Endothelial cell of umbilical vein (primary cell): ENCODE data around the gene RNF213. TPM values are rescaled to one million over a fixed set of nuclear protein-coding genes. Genes with fewer than 3 reads are reported as not detected.

Experiments used
- BruUV-seq: library from RNA; stranded (reverse); fragments of 400-500 nt; replicated peaks from 2 replicates; lab custom pipeline; 2021; lab: Mats Ljungman, UMichigan
- CTCF ChIA-PET: fragments of 300-600, 350-600 bp; sonication (Branson Sonifier 250); formaldehyde crosslinking; loops from one replicate; lab custom pipeline; 2021; ENCODE audit warnings: antibody characterized with exemption, inconsistent platforms; lab: Charles Lee
- POLR2A ChIA-PET: fragments of 300-600, 350-600 bp; sonication (Branson Sonifier 250); formaldehyde crosslinking; loops from one replicate; lab custom pipeline; 2021; ENCODE audit warnings: antibody characterized with exemption, inconsistent platforms; lab: Charles Lee
- DNase-seq: peaks from one replicate; pipeline ENCODE4 v3.0.0-alpha.2; 2011; ENCODE audit warnings: low read depth, low spot score
- FAIRE-seq: peaks from 2 replicates; lab custom pipeline; 2011; peaks lifted over from hg19 to GRCh38; lab: Jason Lieb, UNC
- H2AFZ ChIP-seq: 2 replicates; pipeline ENCODE4 v1.6.0; 2012; ENCODE audit warnings: low read depth, low read length, control low read depth, inconsistent platforms
- H3K27ac ChIP-seq: 2 replicates; pipeline ENCODE4 v1.5.1; 2011; ENCODE audit warnings: low read depth, mild to moderate bottlenecking, control low read depth, low read length, moderate library complexity; ENCODE audit not compliant: insufficient read depth
- H3K27me3 ChIP-seq, 2 experiments: 2 replicates each; pipeline versions ENCODE4 v1.6.0 to v1.6.1; 2011; ENCODE audit warnings: low read length in 2 of 2, mixed read lengths in 1 of 2; ENCODE audit not compliant: control insufficient read depth in 2 of 2, insufficient read depth in 2 of 2
- H3K36me3 ChIP-seq, 2 experiments: 2 replicates in 1 of 2; 3 replicates in 1 of 2; pipeline ENCODE4 v1.5.1; 2011; ENCODE audit warnings: low read length in 2 of 2, mild to moderate bottlenecking in 1 of 2, moderate library complexity in 1 of 2; ENCODE audit not compliant: control insufficient read depth in 2 of 2, insufficient read depth in 2 of 2; ENCODE audit errors: extremely low read depth in 1 of 2
- H3K4me1 ChIP-seq: 3 replicates; pipeline ENCODE4 v1.5.1; 2011; ENCODE audit warnings: mild to moderate bottlenecking, low read length; ENCODE audit not compliant: control insufficient read depth, insufficient read depth; ENCODE audit errors: extremely low read depth
- H3K4me2 ChIP-seq: 2 replicates; pipeline ENCODE4 v1.6.1; 2011; ENCODE audit warnings: low read length, control low read depth, mixed read lengths; ENCODE audit not compliant: insufficient read depth
- H3K4me3 ChIP-seq, 3 experiments: fragments of 200-600 bp in 1 of 3; sonication (generic), shearing (Covaris generic) in 1 of 3; replicated peaks in 1 of 3; 2 replicates each; pipeline ENCODE4 v1.5.1; 2011 to 2016; ENCODE audit warnings: control low read depth in 3 of 3, low read length in 3 of 3, mild to moderate bottlenecking in 2 of 3, inconsistent platforms in 1 of 3, low read depth in 1 of 3, moderate library complexity in 1 of 3; ENCODE audit not compliant: insufficient read depth in 1 of 3
- H3K79me2 ChIP-seq: 2 replicates; pipeline ENCODE4 v1.6.0; 2012; ENCODE audit warnings: low read length, inconsistent platforms; ENCODE audit not compliant: control insufficient read depth, insufficient read depth
- H3K9ac ChIP-seq: replicated peaks from 2 replicates; pipeline ENCODE3; 2011; ENCODE audit warnings: low read length, control low read depth; ENCODE audit not compliant: insufficient read depth; ENCODE audit errors: extremely low read depth
- H3K9me1 ChIP-seq: replicated peaks from 3 replicates; pipeline ENCODE4 v1.6.0; 2011; ENCODE audit warnings: mild to moderate bottlenecking, low read length; ENCODE audit not compliant: control insufficient read depth, insufficient read depth; ENCODE audit errors: extremely low read depth
- H3K9me3 ChIP-seq: replicated peaks from 2 replicates; pipeline ENCODE4 v1.5.1; 2012; ENCODE audit warnings: low read length, inconsistent platforms; ENCODE audit not compliant: control insufficient read depth, insufficient read depth
- H4K20me1 ChIP-seq: replicated peaks from 2 replicates; pipeline ENCODE3; 2011; ENCODE audit warnings: mild to moderate bottlenecking, low read length; ENCODE audit not compliant: control insufficient read depth, insufficient read depth; ENCODE audit errors: extremely low read depth
- EZH2 ChIP-seq: IDR thresholded peaks from 2 replicates; pipeline ENCODE4 v1.6.1; 2012; ENCODE audit warnings: borderline replicate concordance, low read depth, mild to moderate bottlenecking, moderate library complexity, low read length, inconsistent platforms; ENCODE audit not compliant: severe bottlenecking
- FOS ChIP-seq: IDR thresholded peaks from 2 replicates; pipeline ENCODE4 v1.6.1; 2011; ENCODE audit warnings: mild to moderate bottlenecking, low read length, moderate library complexity, borderline replicate concordance; ENCODE audit not compliant: insufficient read depth
- POLR2A ChIP-seq: IDR thresholded peaks from 2 replicates; pipeline ENCODE4 v1.6.1; 2012; ENCODE audit warnings: low read depth, mild to moderate bottlenecking, control low read depth, low read length
- dilution Hi-C: fragments of 300-500 bp; cut with MboI; formaldehyde crosslinking; loops from one replicate; pipeline ENCODE4 v1.15.0; 2019; ENCODE audit warnings: low sequenced_read_pairs; ENCODE audit not compliant: extremely low pct_ligation_motif_present
- intact Hi-C: fragments of 100-400 bp; cut with micrococcal nuclease; formaldehyde crosslinking; loops from one replicate; pipeline ENCODE4 v1.10.0; 2022
- polyA plus RNA-seq, 4 experiments: library from polyadenylated mRNA; depleted of rRNA in 3 of 4; stranded (reverse) in 3 of 4; unstranded in 1 of 4; fragments of >200 nt; gene quantifications; 2 replicates each; pipeline versions ENCODE4 v1.2.1 to v1.2.3, GENCODE V29; 2011 to 2012; ENCODE audit warnings: missing spikeins in 1 of 4
- total RNA-seq: library from RNA; stranded (reverse); gene quantifications from 2 replicates; pipeline ENCODE4 v1.2.3, GENCODE V29; 2021
- TF ChIP-seq, protein P1 (sequence below), 2 donors: IDR thresholded peaks; 1 replicate in 1 of 2; 2 replicates in 1 of 2; pipeline ENCODE4 v1.5.1; 2011; ENCODE audit warnings: low read length in 2 of 2, mild to moderate bottlenecking in 2 of 2, moderate library complexity in 2 of 2, control low read depth in 1 of 2, inconsistent platforms in 1 of 2, low read depth in 1 of 2; ENCODE audit not compliant: insufficient read depth in 1 of 2; ENCODE audit errors: extremely low read depth in 1 of 2

Gene RNF213
- total and polyA plus RNA-seq, 2 donors (not counting 3 experiments of a cell fraction or from before 2014, with no cell fraction given): 36.5 to 116 TPM

GRCh38 chr17:80337195-80337895, 76.7 kb downstream of the RNF213 start:
- no peak overlapping the region for H3K9ac ChIP-seq
- DNase-seq (no peak), FAIRE-seq (no peak)
- H4K20me1 ChIP-seq: no peaks in the 10 kb centered on the region
- no peak overlapping the region for H2AFZ ChIP-seq
- TF ChIP-seq EZH2 (no peak), POLR2A (no peak)
- TF ChIP-seq, protein P1, sequence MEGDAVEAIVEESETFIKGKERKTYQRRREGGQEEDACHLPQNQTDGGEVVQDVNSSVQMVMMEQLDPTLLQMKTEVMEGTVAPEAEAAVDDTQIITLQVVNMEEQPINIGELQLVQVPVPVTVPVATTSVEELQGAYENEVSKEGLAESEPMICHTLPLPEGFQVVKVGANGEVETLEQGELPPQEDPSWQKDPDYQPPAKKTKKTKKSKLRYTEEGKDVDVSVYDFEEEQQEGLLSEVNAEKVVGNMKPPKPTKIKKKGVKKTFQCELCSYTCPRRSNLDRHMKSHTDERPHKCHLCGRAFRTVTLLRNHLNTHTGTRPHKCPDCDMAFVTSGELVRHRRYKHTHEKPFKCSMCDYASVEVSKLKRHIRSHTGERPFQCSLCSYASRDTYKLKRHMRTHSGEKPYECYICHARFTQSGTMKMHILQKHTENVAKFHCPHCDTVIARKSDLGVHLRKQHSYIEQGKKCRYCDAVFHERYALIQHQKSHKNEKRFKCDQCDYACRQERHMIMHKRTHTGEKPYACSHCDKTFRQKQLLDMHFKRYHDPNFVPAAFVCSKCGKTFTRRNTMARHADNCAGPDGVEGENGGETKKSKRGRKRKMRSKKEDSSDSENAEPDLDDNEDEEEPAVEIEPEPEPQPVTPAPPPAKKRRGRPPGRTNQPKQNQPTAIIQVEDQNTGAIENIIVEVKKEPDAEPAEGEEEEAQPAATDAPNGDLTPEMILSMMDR (IDR thresholded peaks at IDR 0.05; ENCODE audit: extremely low read depth in 1 of 2, insufficient read depth in 1 of 2, low read depth in 1 of 2, low read length in 2 of 2): no peak
- no peaks in the 10 kb centered on the region for H3K4me1 ChIP-seq
- POLR2A ChIA-PET: no interaction called here
- no peak overlapping the region for H3K4me2 ChIP-seq
- H3K79me2 ChIP-seq: no peaks in the 10 kb centered on the region
- H3K27ac ChIP-seq: no peak overlapping the region
- no TSS peak for BruUV-seq
- no peaks in the 10 kb centered on the region for H3K9me1 ChIP-seq
- CTCF ChIA-PET: interaction anchor here (1.9 kb wide), 1 partner anchor 142 kb away, joined by 6 read pairs; no protein-coding TSS in a partner anchor
- intact Hi-C loops (no loop called here), dilution Hi-C loops (no loop called here)
- H3K9me3 ChIP-seq: no peaks in the 10 kb centered on the region
- H3K27me3 ChIP-seq: no peaks in the 10 kb centered on the region
- H3K4me3 ChIP-seq: no peak overlapping the region
- H3K36me3 ChIP-seq: peaks cover 27 to 50% of the 10 kb centered on the region in 2 experiments

DNA sequence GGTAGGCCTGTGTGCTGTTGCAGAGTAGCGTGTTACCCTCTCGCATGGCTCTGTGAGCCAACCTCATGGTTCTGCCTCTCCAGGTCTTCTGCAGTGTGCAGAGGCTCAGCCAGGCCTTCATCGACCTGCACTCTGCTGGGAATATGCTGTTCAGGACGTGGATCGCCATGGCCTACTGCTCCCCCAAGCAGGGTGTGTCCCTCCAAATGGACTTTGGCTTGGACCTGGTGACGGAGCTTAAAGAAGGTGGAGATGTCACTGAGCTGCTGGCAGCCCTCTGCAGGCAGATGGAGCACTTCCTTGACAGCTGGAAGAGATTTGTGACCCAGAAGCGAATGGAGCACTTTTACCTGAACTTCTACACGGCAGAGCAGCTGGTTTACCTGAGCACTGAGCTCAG, 78.5 kb downstream of the RNF213 start:
- H3K27me3 ChIP-seq: no peaks in the 10 kb centered on the region
- H2AFZ ChIP-seq: no peak overlapping the region
- no peaks in the 10 kb centered on the region for H4K20me1 ChIP-seq
- dilution Hi-C loops (no loop called here), intact Hi-C loops (no loop called here)
- no peak for DNase-seq
- no peak for FAIRE-seq
- no peak overlapping the region for H3K9ac ChIP-seq
- TF ChIP-seq FOS: no peak
- no TSS peak for BruUV-seq
- no peaks in the 10 kb centered on the region for H3K4me1 ChIP-seq
- H3K9me1 ChIP-seq: no peaks in the 10 kb centered on the region
- H3K4me2 ChIP-seq: no peak overlapping the region
- H3K4me3 ChIP-seq: no peak overlapping the region
- no peak overlapping the region for H3K27ac ChIP-seq
- no peaks in the 10 kb centered on the region for H3K9me3 ChIP-seq
- ChIA-PET POLR2A (no interaction called here), CTCF (interaction anchor here (0.7 kb wide), 1 partner anchor 144 kb away, joined by 3 read pairs; no protein-coding TSS in a partner anchor)
- peaks cover 29 to 49% of the 10 kb centered on the region in 2 experiments for H3K36me3 ChIP-seq
- H3K79me2 ChIP-seq: no peaks in the 10 kb centered on the region
